ENCODE data around the gene MBD6.

MBD6 gene

GRCh38 chr12:57475271-57476161 is 47.1 kb upstream of the MBD6 start:
- peak overlapping the region; percentile 34 for H3K4me3 ChIP-seq (replicated peaks; ENCODE audit: low read depth, low read length)
- no peak for TF ChIP-seq CTCF (IDR thresholded peaks at IDR 0.05; ENCODE audit: low read depth, low read length, missing control alignments)
- DNase-seq (ENCODE audit: extremely low read depth, low read depth): no peak

GRCh38 chr12:57476162-57476992 is 46.2 kb upstream of the MBD6 start:
- TF ChIP-seq CTCF (IDR thresholded peaks at IDR 0.05; ENCODE audit: low read depth, low read length, missing control alignments): peak; percentile 27
- DNase-seq (ENCODE audit: extremely low read depth, low read depth): no peak
- H3K4me3 ChIP-seq (replicated peaks; ENCODE audit: low read depth, low read length): peak overlapping the region; percentile 34

GRCh38 chr12:57476993-57477709 is 45.5 kb upstream of the MBD6 start:
- TF ChIP-seq CTCF (IDR thresholded peaks at IDR 0.05; ENCODE audit: low read depth, low read length, missing control alignments): no peak
- no peak overlapping the region for H3K4me3 ChIP-seq (replicated peaks; ENCODE audit: low read depth, low read length)
- DNase-seq (ENCODE audit: extremely low read depth, low read depth): no peak

- no peak overlapping the region for H3K4me3 ChIP-seq (replicated peaks; ENCODE audit: low read depth, low read length)
- TF ChIP-seq CTCF (IDR thresholded peaks at IDR 0.05; ENCODE audit: low read depth, low read length, missing control alignments): no peak
Measured at GRCh38 chr12:57477710-57478681, 44.6 kb upstream of the MBD6 start.

GRCh38 chr12:57479043-57479375 is 43.6 kb upstream of the MBD6 start:
- H3K4me3 ChIP-seq (replicated peaks; ENCODE audit: low read depth, low read length): no peak overlapping the region
- no peak for DNase-seq (ENCODE audit: extremely low read depth, low read depth)
- TF ChIP-seq CTCF (IDR thresholded peaks at IDR 0.05; ENCODE audit: low read depth, low read length, missing control alignments): no peak

More at GRCh38 chr12:57477710-57478681, 44.6 kb upstream of the MBD6 start:
- DNase-seq (ENCODE audit: extremely low read depth, low read depth): no peak

Data from HFF-Myc (cell line).